Measurements from ENCODE around the gene AXIN2.

DNA sequence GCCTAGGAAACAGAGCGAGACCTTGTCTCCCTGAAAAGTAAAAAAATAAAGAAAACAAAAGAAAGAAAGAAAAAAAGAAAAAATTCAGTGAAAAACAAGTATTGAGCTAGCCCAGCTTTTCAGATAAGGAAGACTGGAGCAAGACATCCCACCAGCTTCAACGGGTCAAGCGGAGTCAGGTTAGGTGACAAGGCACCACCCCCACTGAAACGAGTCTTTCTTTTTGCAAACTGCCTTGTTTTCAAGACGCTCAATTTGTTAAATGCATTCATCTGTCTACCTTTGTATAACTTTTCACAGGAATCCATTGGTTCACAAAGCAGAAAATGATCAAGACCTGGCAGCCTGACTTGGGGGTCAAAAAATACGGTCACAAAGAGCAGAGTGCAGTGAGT, 10.7 kb upstream of the AXIN2 start:
- TF ChIP-seq POLR2A (IDR thresholded peaks at IDR 0.05): no peak
- TF ChIP-seq CTCF (IDR thresholded peaks at IDR 0.05): no peak
